H1 (cell line): Measurements from ENCODE around the gene CELSR1. TPM values are rescaled to one million over a fixed set of nuclear protein-coding genes. Genes with fewer than 3 reads are reported as not detected.

Experiments used
- CBX5 ChIP-seq: fragments of 300-800, 300-1000 bp; sonication (generic); IDR thresholded peaks from 2 replicates; pipeline ENCODE4 v1.7.1; 2016; ENCODE audit warnings: antibody characterized with exemption, low read length, low read depth
- CTBP2 ChIP-seq: IDR thresholded peaks from 2 replicates; pipeline ENCODE4 v1.7.0; 2011; ENCODE audit warnings: borderline replicate concordance, mild to moderate bottlenecking, moderate library complexity, mixed read lengths, low read length; ENCODE audit not compliant: insufficient read depth, insufficient read length
- EZH2 ChIP-seq: fragments of 200-600 bp; sonication (generic); IDR thresholded peaks from 2 replicates; pipeline ENCODE4 v1.7.1; 2012; ENCODE audit warnings: low read depth, mild to moderate bottlenecking, moderate library complexity, low read length, inconsistent platforms; ENCODE audit not compliant: severe bottlenecking
- GTF2F1 ChIP-seq: IDR thresholded peaks from 2 replicates; pipeline ENCODE4 v1.6.1; 2012; ENCODE audit warnings: low read depth, low read length, improper control_type of control experiment, borderline replicate concordance
- POLR2A ChIP-seq, 2 experiments: IDR thresholded peaks; 1 replicate in 1 of 2; 2 replicates in 1 of 2; pipeline ENCODE4 v1.6.1; 2011; ENCODE audit warnings: low read depth in 2 of 2, low read length in 2 of 2, mild to moderate bottlenecking in 2 of 2; ENCODE audit errors: control extremely low read depth in 1 of 2
- SIRT6 ChIP-seq: IDR thresholded peaks from one replicate; pipeline ENCODE4 v1.7.1; 2012; ENCODE audit warnings: low read length, inconsistent platforms
- SP1 ChIP-seq: IDR thresholded peaks from 2 replicates; pipeline ENCODE4 v1.6.1; 2011; ENCODE audit warnings: low read depth, low read length
- polyA plus RNA-seq, 7 experiments: library from polyadenylated mRNA; depleted of rRNA in 3 of 7; stranded (reverse) in 5 of 7; unstranded in 2 of 7; fragments of >200 nt in 5 of 7; fragments of 200-250 nt in 2 of 7; gene quantifications; 1 replicate in 5 of 7; 2 replicates in 1 of 7; 4 replicates in 1 of 7; pipeline versions ENCODE4 v1.2.1 to v1.2.3, GENCODE V29; 2011 to 2013; ENCODE audit warnings: missing spikeins in 2 of 7, mixed read lengths in 2 of 7
- total RNA-seq: library from RNA; stranded (reverse); fragmentation: NEBNext Ultra II Directional; extraction: Animal tissue kit (Norgen Biotek cat#: 25700); gene quantifications from 2 replicates; pipeline ENCODE4 v1.2.1, GENCODE V29; 2021
- TF ChIP-seq, protein P1 (sequence below): IDR thresholded peaks from 2 replicates; pipeline ENCODE4 v1.6.1; 2012; ENCODE audit warnings: inconsistent platforms

CELSR1 gene
- total and polyA plus RNA-seq, 2 of the 8 experiments (the other 6 are each of a cell fraction or from before 2014, with no cell fraction given) = 9.0 to 12.4 TPM

DNA sequence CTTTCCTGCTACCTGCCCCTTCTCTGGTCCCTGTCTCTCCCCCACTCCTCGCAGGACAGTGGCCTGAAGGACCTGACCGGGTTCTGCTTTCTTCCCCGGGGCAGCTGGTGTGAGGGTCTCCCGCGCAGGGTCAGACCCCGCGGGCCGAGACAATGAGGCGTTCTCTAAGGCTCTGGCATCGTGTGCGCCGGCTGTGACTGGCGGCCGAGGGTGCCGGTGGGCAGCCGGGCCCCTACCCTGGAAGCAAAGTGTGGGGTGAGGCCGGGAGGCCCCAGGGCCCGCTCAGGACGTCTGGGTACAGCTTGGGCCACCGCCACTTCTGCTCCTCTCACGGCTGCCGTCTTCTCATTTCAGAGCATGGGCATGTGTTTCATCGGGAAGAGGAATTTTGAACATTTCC lies 185.7 kb downstream of the CELSR1 start (continued):
- TF ChIP-seq SP1 (no peak), SIRT6 (no peak), EZH2 (no peak), CTBP2 (no peak), GTF2F1 (no peak), CBX5 (no peak), POLR2A (IDR thresholded peaks at IDR 0.05; ENCODE audit: control extremely low read depth in 1 of 2, low read depth in 2 of 2, low read length in 2 of 2) (no peak)
- TF ChIP-seq, protein P1, sequence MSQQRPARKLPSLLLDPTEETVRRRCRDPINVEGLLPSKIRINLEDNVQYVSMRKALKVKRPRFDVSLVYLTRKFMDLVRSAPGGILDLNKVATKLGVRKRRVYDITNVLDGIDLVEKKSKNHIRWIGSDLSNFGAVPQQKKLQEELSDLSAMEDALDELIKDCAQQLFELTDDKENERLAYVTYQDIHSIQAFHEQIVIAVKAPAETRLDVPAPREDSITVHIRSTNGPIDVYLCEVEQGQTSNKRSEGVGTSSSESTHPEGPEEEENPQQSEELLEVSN = no peak
